Measurements from ENCODE around the gene AHNAK.
A peak's percentile ranks its signal among the peaks of the same experiment; 100 is the strongest.

Gene AHNAK

GRCh38 chr11:62383822-62384221 lies 162.8 kb downstream of the AHNAK start:
- TF ChIP-seq PATZ1 (tag by site-specific recombination; IDR thresholded peaks at IDR 0.05), result no peak
- no peak for TF ChIP-seq ZNF555 (tag by site-specific recombination; conservative IDR thresholded peaks at IDR 0.05)
- TF ChIP-seq KLF17 (tag by site-specific recombination; IDR thresholded peaks at IDR 0.05), result no peak
- no peak for TF ChIP-seq ZBTB7A (tag by site-specific recombination; IDR thresholded peaks at IDR 0.05; ENCODE audit: low read depth)
- TF ChIP-seq ZNF664 (tag by site-specific recombination; IDR thresholded peaks at IDR 0.05), result 0 out of 2 replicates have a peak, but pooled peaks have one; percentile 11
- TF ChIP-seq, protein P1, sequence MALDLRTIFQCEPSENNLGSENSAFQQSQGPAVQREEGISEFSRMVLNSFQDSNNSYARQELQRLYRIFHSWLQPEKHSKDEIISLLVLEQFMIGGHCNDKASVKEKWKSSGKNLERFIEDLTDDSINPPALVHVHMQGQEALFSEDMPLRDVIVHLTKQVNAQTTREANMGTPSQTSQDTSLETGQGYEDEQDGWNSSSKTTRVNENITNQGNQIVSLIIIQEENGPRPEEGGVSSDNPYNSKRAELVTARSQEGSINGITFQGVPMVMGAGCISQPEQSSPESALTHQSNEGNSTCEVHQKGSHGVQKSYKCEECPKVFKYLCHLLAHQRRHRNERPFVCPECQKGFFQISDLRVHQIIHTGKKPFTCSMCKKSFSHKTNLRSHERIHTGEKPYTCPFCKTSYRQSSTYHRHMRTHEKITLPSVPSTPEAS (tag by site-specific recombination; IDR thresholded peaks at IDR 0.05), result peak; percentile 67
- TF ChIP-seq ZNF184 (tag by site-specific recombination; IDR thresholded peaks at IDR 0.05), result no peak
- ChIA-PET CTCF (interaction anchor here (0.6 kb wide), 1 partner anchor 221 kb away, joined by 3 read pairs; no protein-coding TSS in a partner anchor), POLR2A (no interaction called here)
- Histone ChIP-seq H3K27ac (ENCODE audit: extremely low read depth, low read depth, low read length) (no peak overlapping the region), H3K36me3 (ENCODE audit: control insufficient read depth in 2 of 2, insufficient read depth in 1 of 2, low read length in 2 of 2) (no peaks in the 10 kb centered on the region), H3K9me3 (ENCODE audit: control insufficient read depth, insufficient read depth, low read depth, low read length) (no peaks in the 10 kb centered on the region), H3K4me3 (ENCODE audit: low read depth, low read length) (no peak overlapping the region), H3K4me1 (ENCODE audit: control insufficient read depth, insufficient read depth, low read length) (peaks cover 3% of the 10 kb centered on the region; the same call in 1 of the 2 replicates)

Data from HEK293 (cell line).